GM23248 (cell line): ENCODE measurements around the gene E2F8.

Source experiments
- EZH2 ChIP-seq: fragments of 200-600 bp; sonication (generic); IDR thresholded peaks from 2 replicates; pipeline ENCODE4 v1.6.1; 2018; ENCODE audit warnings: antibody characterized with exemption, mild to moderate bottlenecking; ENCODE audit not compliant: insufficient read depth, poor library complexity, severe bottlenecking
- EZH2phosphoT487 ChIP-seq: fragments of 200-600 bp; sonication (generic); IDR thresholded peaks from 2 replicates; pipeline ENCODE4 v1.6.1; 2018; ENCODE audit warnings: antibody characterized with exemption, moderate library complexity, mild to moderate bottlenecking, low read depth; ENCODE audit not compliant: insufficient read depth

DNA sequence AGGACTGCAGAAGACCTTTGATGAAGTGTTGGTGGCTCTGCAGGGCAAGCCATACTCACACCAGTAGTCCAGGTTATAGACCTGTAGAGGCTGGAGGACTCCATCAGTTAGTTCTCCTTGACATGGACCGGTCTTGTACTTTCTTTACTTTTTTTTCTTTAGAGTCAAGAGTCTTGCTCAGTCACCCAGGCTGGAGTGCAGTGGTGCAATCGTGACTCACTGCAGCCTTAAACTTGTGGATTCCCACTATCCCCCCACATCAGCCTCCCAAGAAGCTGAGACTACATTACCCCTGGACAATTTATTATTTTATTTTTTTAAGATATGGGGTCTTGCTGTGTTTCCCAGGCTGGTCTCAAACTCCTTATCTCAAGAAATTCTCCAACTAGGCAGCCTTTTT lies 49.6 kb upstream of the E2F8 start:
- no peak for TF ChIP-seq EZH2
- TF ChIP-seq EZH2phosphoT487: no peak
